H1 (cell line): ENCODE measurements around the gene EXOC3L1. TPM values are rescaled to one million over a fixed set of nuclear protein-coding genes. Genes with fewer than 3 reads are reported as not detected.
A peak's percentile ranks its signal among the peaks of the same experiment; 100 is the strongest.

Experiments used
- CTCF ChIA-PET: fragments of 300-600 bp; sonication (Branson Sonifier 250); formaldehyde crosslinking; loops from one replicate; lab custom pipeline; 2021; ENCODE audit not compliant: partially characterized antibody; lab: Charles Lee
- POLR2A ChIA-PET: fragments of 300-600 bp; sonication (Branson Sonifier 250); formaldehyde crosslinking; loops from one replicate; lab custom pipeline; 2021; ENCODE audit warnings: inconsistent platforms; ENCODE audit not compliant: partially characterized antibody; lab: Charles Lee
- DNase-seq, 2 experiments: peaks; one replicate each; pipeline versions ENCODE4 v3.0.0 to v3.0.0-alpha.2; 2010 to 2022; ENCODE audit warnings: low spot score in 2 of 2, low read depth in 1 of 2, mixed read lengths in 1 of 2
- FAIRE-seq: peaks from 2 replicates; lab custom pipeline; 2011; peaks lifted over from hg19 to GRCh38; lab: Jason Lieb, UNC
- H2AFZ ChIP-seq: 2 replicates; pipeline ENCODE4 v1.8.1; 2012; ENCODE audit warnings: low read length, inconsistent platforms
- H2AK5ac ChIP-seq: 2 replicates; pipeline ENCODE4 v1.6.1; 2013; ENCODE audit warnings: low read depth, low read length
- H2BK120ac ChIP-seq: replicated peaks from 2 replicates; pipeline ENCODE3; 2013; ENCODE audit warnings: low read depth, low read length, inconsistent platforms
- H2BK12ac ChIP-seq: 2 replicates; pipeline ENCODE4 v1.6.1; 2013; ENCODE audit warnings: low read depth, low read length
- H2BK15ac ChIP-seq: 2 replicates; pipeline ENCODE4 v1.6.1; 2013; ENCODE audit warnings: low read length
- H2BK20ac ChIP-seq: 2 replicates; pipeline ENCODE4 v1.6.1; 2013; ENCODE audit warnings: low read length
- H2BK5ac ChIP-seq: 2 replicates; pipeline ENCODE4 v1.6.1; 2013; ENCODE audit warnings: low read depth, low read length
- H3K14ac ChIP-seq: 2 replicates; pipeline ENCODE4 v1.6.1; 2013; ENCODE audit warnings: inconsistent platforms; ENCODE audit not compliant: insufficient read length
- H3K18ac ChIP-seq: 2 replicates; pipeline ENCODE4 v1.6.1; 2013; ENCODE audit warnings: low read length; ENCODE audit errors: extremely low read depth
- H3K23ac ChIP-seq: 2 replicates; pipeline ENCODE4 v1.6.1; 2013; ENCODE audit warnings: inconsistent platforms; ENCODE audit not compliant: insufficient read length
- H3K23me2 ChIP-seq: 2 replicates; pipeline ENCODE4 v1.6.1; 2013; ENCODE audit warnings: low read depth, low read length
- H3K27ac ChIP-seq: 2 replicates; pipeline ENCODE4 v1.6.1; 2011; ENCODE audit warnings: low read depth, low read length, inconsistent platforms
- H3K27me3 ChIP-seq, 4 experiments: replicated peaks in 1 of 4; 1 replicate in 1 of 4; 2 replicates in 3 of 4; pipeline versions ENCODE4 v1.6.1 to v1.8.1; 2011 to 2013; ENCODE audit warnings: low read length in 3 of 4, mild to moderate bottlenecking in 3 of 4, inconsistent platforms in 2 of 4, mixed read lengths in 2 of 4, moderate library complexity in 1 of 4; ENCODE audit not compliant: control insufficient read depth in 3 of 4, insufficient read depth in 3 of 4; ENCODE audit errors: extremely low read depth in 1 of 4
- H3K36me3 ChIP-seq, 4 experiments: 2 replicates each; pipeline versions ENCODE4 v1.6.1 to v1.8.1; 2011 to 2013; ENCODE audit warnings: mild to moderate bottlenecking in 4 of 4, low read length in 3 of 4, moderate library complexity in 2 of 4, control low read depth in 1 of 4, inconsistent platforms in 1 of 4; ENCODE audit not compliant: insufficient read depth in 4 of 4, control insufficient read depth in 2 of 4
- H3K4ac ChIP-seq: replicated peaks from 2 replicates; pipeline ENCODE3; 2013; ENCODE audit warnings: low read length, low read depth, mixed read lengths, inconsistent platforms; ENCODE audit not compliant: insufficient read length
- H3K4me1 ChIP-seq, 4 experiments: replicated peaks in 1 of 4; 1 replicate in 1 of 4; 2 replicates in 3 of 4; pipeline versions ENCODE4 v1.6.1 to v1.8.1; 2011 to 2013; ENCODE audit warnings: low read length in 3 of 4, inconsistent platforms in 2 of 4, mixed read lengths in 1 of 4; ENCODE audit not compliant: insufficient read depth in 4 of 4, control insufficient read depth in 3 of 4
- H3K4me2 ChIP-seq, 2 experiments: 2 replicates each; pipeline versions ENCODE4 v1.6.1 to v1.8.1; 2011 to 2013; ENCODE audit warnings: low read depth in 2 of 2, low read length in 2 of 2, control low read depth in 1 of 2, inconsistent platforms in 1 of 2, mild to moderate bottlenecking in 1 of 2; ENCODE audit not compliant: insufficient read depth in 1 of 2
- H3K4me3 ChIP-seq, 4 experiments: fragments of 200-600, 300-600 bp in 1 of 4; sonication (generic), shearing (Covaris generic), sonication (Bioruptor Twin) in 1 of 4; 2 replicates each; pipeline versions ENCODE4 v1.5.1 to v1.8.1; 2011 to 2016; ENCODE audit warnings: low read length in 4 of 4, low read depth in 3 of 4, control low read depth in 2 of 4, inconsistent platforms in 2 of 4, mild to moderate bottlenecking in 2 of 4, mixed read lengths in 1 of 4, moderate library complexity in 1 of 4; ENCODE audit not compliant: insufficient read depth in 2 of 4; ENCODE audit errors: extremely low read depth in 1 of 4
- H3K56ac ChIP-seq: replicated peaks from 2 replicates; pipeline ENCODE3; 2013; ENCODE audit warnings: low read depth, mild to moderate bottlenecking, mixed read lengths, low read length, inconsistent platforms; ENCODE audit not compliant: insufficient read length
- H3K79me1 ChIP-seq: 2 replicates; pipeline ENCODE4 v1.6.1; 2013; ENCODE audit warnings: low read depth, low read length, control low read depth
- H3K79me2 ChIP-seq, 2 experiments: 2 replicates each; pipeline versions ENCODE4 v1.6.1 to v1.8.1; 2012 to 2013; ENCODE audit warnings: low read length in 2 of 2, mild to moderate bottlenecking in 2 of 2, inconsistent platforms in 1 of 2; ENCODE audit not compliant: insufficient read depth in 2 of 2, control insufficient read depth in 1 of 2
- H3K9ac ChIP-seq, 4 experiments: replicated peaks in 1 of 4; 1 replicate in 1 of 4; 2 replicates in 3 of 4; pipeline versions ENCODE4 v1.6.1 to v1.8.1; 2011 to 2013; ENCODE audit warnings: low read depth in 3 of 4, low read length in 3 of 4, control low read depth in 2 of 4, mild to moderate bottlenecking in 2 of 4, moderate library complexity in 2 of 4, inconsistent platforms in 1 of 4; ENCODE audit errors: extremely low read depth in 1 of 4
- H3K9me3 ChIP-seq, 2 experiments: 2 replicates each; pipeline versions ENCODE4 v1.6.1 to v1.8.1; 2012 to 2013; ENCODE audit warnings: mild to moderate bottlenecking in 2 of 2, moderate library complexity in 2 of 2, control low read depth in 1 of 2, inconsistent platforms in 1 of 2, low read depth in 1 of 2, low read length in 1 of 2, mixed read lengths in 1 of 2; ENCODE audit not compliant: insufficient read depth in 2 of 2
- H4K20me1 ChIP-seq, 2 experiments: replicated peaks in 1 of 2; 2 replicates each; pipeline versions ENCODE3 to v1.8.1; 2011 to 2013; ENCODE audit warnings: inconsistent platforms in 2 of 2, low read length in 2 of 2, mild to moderate bottlenecking in 1 of 2; ENCODE audit not compliant: insufficient read depth in 2 of 2, control insufficient read depth in 1 of 2
- H4K5ac ChIP-seq: 2 replicates; pipeline ENCODE4 v1.6.1; 2013; ENCODE audit warnings: low read length, low read depth, mixed read lengths, inconsistent platforms; ENCODE audit not compliant: insufficient read length
- H4K8ac ChIP-seq: 2 replicates; pipeline ENCODE4 v1.8.0; 2013; ENCODE audit warnings: mild to moderate bottlenecking, moderate library complexity, low read length, inconsistent platforms; ENCODE audit not compliant: insufficient read depth; ENCODE audit errors: extremely low read depth
- H4K91ac ChIP-seq: replicated peaks from 2 replicates; pipeline ENCODE3; 2013; ENCODE audit warnings: low read length, mixed read lengths, inconsistent platforms; ENCODE audit not compliant: insufficient read length
- SIRT6 ChIP-seq: IDR thresholded peaks from one replicate; pipeline ENCODE4 v1.7.1; 2012; ENCODE audit warnings: low read length, inconsistent platforms
- WGBS, 2 experiments: shearing (Covaris generic) in 1 of 2; methylation state at CpG; one replicate each; pipeline versions ENCODE4 v1.1.6 to v1.1.7; 2013 to 2015; ENCODE audit warnings: low lambda C conversion rate in 2 of 2, mixed read lengths in 2 of 2, inconsistent platforms in 1 of 2, low coverage in 1 of 2, missing lambda C conversion rate in 1 of 2; ENCODE audit not compliant: insufficient replicate concordance in 2 of 2, insufficient coverage in 1 of 2, insufficient read length in 1 of 2; ENCODE audit errors: extremely low coverage in 1 of 2, missing lambda C conversion rate in 1 of 2; 5-methylcytosine and 5-hydroxymethylcytosine counted together
- polyA plus RNA-seq, 7 experiments: library from polyadenylated mRNA; depleted of rRNA in 3 of 7; stranded (reverse) in 5 of 7; unstranded in 2 of 7; fragments of >200 nt in 5 of 7; fragments of 200-250 nt in 2 of 7; gene quantifications; 1 replicate in 5 of 7; 2 replicates in 1 of 7; 4 replicates in 1 of 7; pipeline versions ENCODE4 v1.2.1 to v1.2.3, GENCODE V29; 2011 to 2013; ENCODE audit warnings: missing spikeins in 2 of 7, mixed read lengths in 2 of 7
- total RNA-seq: library from RNA; stranded (reverse); fragmentation: NEBNext Ultra II Directional; extraction: Animal tissue kit (Norgen Biotek cat#: 25700); gene quantifications from 2 replicates; pipeline ENCODE4 v1.2.1, GENCODE V29; 2021

Gene EXOC3L1
- total and polyA plus RNA-seq, 2 of the 8 experiments (the other 6 are each of a cell fraction or from before 2014, with no cell fraction given), result 1.3 TPM

DNA sequence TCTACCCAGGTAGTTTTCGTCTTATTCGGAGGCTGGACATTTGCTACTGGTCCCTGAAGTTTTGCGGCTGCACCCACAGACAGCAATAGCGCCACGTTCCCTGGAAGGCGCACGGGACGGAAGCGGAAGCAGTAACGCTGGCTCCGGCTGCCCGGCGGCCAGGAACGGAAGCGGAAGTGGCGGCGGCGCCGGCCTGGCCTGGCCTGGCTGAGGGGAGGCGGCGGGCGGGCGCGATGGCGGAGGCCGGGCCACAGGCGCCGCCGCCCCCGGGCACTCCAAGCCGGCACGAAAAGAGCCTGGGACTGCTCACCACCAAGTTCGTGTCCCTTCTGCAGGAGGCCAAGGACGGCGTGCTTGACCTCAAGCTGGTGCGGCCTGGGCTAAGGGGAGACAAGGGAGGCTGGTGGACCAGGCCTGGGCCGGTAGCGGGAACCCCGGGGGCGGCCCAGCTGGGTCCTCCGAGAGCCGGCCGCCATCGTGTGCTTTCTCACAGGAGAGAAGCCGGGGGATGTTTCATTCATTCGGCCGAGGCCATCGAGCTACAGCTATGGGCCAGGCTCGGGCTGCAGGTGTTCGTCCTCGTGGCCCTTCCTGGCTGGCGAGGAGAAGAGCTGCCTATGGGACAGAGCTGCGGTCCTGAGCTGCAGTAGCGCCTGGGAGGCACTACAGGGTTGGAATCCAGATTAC, 2.2 kb upstream of the EXOC3L1 start, which contains the start of gene E2F4:
Gene E2F4, plus strand, starts transcription at position 161 of the 687 bp plus-strand sequence. Its CDS starts 73 bp downstream, at position 234.
- Histone ChIP-seq H2BK12ac (0 out of 2 replicates have a peak within 1 kb of the TSS, but pooled peaks have one; percentile 45), H2AK5ac (no peak within 1 kb of the TSS), H3K56ac (peak within 1 kb of the TSS; percentile 47), H3K4ac (peak within 1 kb of the TSS; percentile 41), H3K9ac (peak within 1 kb of the TSS; percentile 75 to 91 (median 81)), H3K27me3 (no peaks in the 10 kb centered on the region), H3K4me1 (peaks cover 0 to 7% (median 2%) of the 10 kb centered on the region in 4 experiments; a peak in 4 of 7 replicates), H4K91ac (peak within 1 kb of the TSS; percentile 61), H2BK5ac (peak within 1 kb of the TSS; percentile 66; the same call in 1 of the 2 replicates), H3K79me1 (peaks cover 10% of the 10 kb centered on the region), H2AFZ (no peak within 1 kb of the TSS; the same call in 1 of the 2 replicates), H3K4me2 (peak within 1 kb of the TSS; percentile 93 to 94), H3K4me3 (peak within 1 kb of the TSS; percentile 96 to 99 (median 98)), H2BK15ac (no peak within 1 kb of the TSS), H2BK120ac (no peak within 1 kb of the TSS), H4K5ac (peak within 1 kb of the TSS; percentile 90), H4K8ac (peak within 1 kb of the TSS; percentile 71), H3K23me2 (peaks cover 7% of the 10 kb centered on the region), H3K14ac (no peak within 1 kb of the TSS), H3K36me3 (peaks cover 14 to 35% (median 28%) of the 10 kb centered on the region in 4 experiments), H2BK20ac (no peak within 1 kb of the TSS), H3K79me2 (peaks cover 8 to 17% of the 10 kb centered on the region in 2 experiments), H3K18ac (peak within 1 kb of the TSS; percentile 75; the same call in 1 of the 2 replicates), H4K20me1 (peaks cover 4 to 20% of the 10 kb centered on the region in 2 experiments), H3K27ac (peak within 1 kb of the TSS; percentile 41), H3K9me3 (no peaks in the 10 kb centered on the region), H3K23ac (no peak within 1 kb of the TSS)
- 1% methylated on average over 45 of the region's 54 CpGs; no CpG with 5 or more reads in 1 of the 2 experiments for WGBS, 2 experiments
- ChIA-PET CTCF (interaction anchor here (0.5 to 8.7 kb wide), 10 partner anchors 10 to 868 kb away, joined by 3 to 111 read pairs (median 4); no protein-coding TSS in a partner anchor), POLR2A (interaction anchor here (0.5 to 1.4 kb wide), 6 partner anchors 16 to 449 kb away, joined by 3 to 5 read pairs (median 4); no protein-coding TSS in a partner anchor)
- peak in 1 of 2 experiments; percentile 88 for DNase-seq
- FAIRE-seq, result peak; percentile 48
- no peak for TF ChIP-seq SIRT6
